ENCODE measurements around the gene NFIX.

The NFIX gene

DNA sequence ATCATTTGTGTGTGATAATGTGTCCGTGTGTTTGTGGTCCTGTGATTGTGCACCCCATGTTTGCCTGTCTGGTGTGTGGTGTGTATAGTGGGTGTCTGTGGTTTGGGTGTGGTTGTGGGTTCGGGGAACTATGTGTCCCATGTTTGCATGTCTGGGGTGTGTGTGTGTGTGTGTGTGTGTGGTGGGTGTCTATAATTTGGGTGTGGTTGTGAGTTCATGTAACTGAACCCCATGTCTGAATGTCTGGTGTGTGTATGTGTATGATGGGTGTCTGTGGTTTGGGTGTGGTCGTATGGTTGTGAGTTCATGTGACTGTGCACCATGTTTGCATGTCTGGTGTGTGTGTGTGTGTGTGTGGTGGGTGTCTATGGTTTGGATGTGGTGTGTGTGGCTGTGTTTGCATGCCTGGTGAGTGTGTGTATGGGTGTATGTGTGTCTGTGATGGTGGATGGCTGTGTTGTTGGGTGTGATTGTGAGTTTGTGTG lies 11.1 kb upstream of the NFIX start:
- TF ChIP-seq, protein P1, sequence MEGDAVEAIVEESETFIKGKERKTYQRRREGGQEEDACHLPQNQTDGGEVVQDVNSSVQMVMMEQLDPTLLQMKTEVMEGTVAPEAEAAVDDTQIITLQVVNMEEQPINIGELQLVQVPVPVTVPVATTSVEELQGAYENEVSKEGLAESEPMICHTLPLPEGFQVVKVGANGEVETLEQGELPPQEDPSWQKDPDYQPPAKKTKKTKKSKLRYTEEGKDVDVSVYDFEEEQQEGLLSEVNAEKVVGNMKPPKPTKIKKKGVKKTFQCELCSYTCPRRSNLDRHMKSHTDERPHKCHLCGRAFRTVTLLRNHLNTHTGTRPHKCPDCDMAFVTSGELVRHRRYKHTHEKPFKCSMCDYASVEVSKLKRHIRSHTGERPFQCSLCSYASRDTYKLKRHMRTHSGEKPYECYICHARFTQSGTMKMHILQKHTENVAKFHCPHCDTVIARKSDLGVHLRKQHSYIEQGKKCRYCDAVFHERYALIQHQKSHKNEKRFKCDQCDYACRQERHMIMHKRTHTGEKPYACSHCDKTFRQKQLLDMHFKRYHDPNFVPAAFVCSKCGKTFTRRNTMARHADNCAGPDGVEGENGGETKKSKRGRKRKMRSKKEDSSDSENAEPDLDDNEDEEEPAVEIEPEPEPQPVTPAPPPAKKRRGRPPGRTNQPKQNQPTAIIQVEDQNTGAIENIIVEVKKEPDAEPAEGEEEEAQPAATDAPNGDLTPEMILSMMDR (IDR thresholded peaks at IDR 0.05; ENCODE audit: insufficient read depth, low read length, poor library complexity, severe bottlenecking), result no peak
- no peaks in the 10 kb centered on the region; the same call in 1 of the 2 replicates for H3K27me3 ChIP-seq (replicated peaks; ENCODE audit: control insufficient read depth, insufficient read depth, low read length)
- no peak for DNase-seq (ENCODE audit: extremely low read depth, insufficient read length)
- H3K4me3 ChIP-seq (replicated peaks; ENCODE audit: low read depth, low read length), result no peak overlapping the region
- H3K36me3 ChIP-seq (ENCODE audit: control insufficient read depth, insufficient read depth, low read length), result no peaks in the 10 kb centered on the region

DNA sequence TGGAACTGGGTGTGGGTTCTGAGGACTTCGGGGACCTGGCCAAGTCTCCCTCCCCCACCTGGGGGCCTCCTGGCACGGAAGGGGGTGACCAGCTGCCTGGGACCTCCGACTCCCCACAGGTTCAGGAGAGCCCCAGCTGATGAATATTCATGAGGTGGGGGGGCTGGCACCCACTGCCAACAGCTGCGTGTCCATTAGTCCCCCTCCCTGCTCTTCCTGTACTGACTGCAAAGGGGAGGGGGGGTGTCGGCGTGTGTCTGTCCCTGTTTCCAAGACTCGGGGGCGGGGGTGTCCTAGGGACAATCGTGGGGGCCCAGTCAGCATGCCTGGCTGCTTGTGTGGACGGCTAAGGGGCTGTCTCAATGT lies 10.6 kb upstream of the NFIX start:
- DNase-seq (ENCODE audit: extremely low read depth, insufficient read length), result no peak
- TF ChIP-seq, protein P1 (IDR thresholded peaks at IDR 0.05; ENCODE audit: insufficient read depth, low read length, poor library complexity, severe bottlenecking), result no peak
- no peak overlapping the region for H3K4me3 ChIP-seq (replicated peaks; ENCODE audit: low read depth, low read length)
- no peaks in the 10 kb centered on the region for H3K36me3 ChIP-seq (ENCODE audit: control insufficient read depth, insufficient read depth, low read length)
- no peaks in the 10 kb centered on the region; the same call in 1 of the 2 replicates for H3K27me3 ChIP-seq (replicated peaks; ENCODE audit: control insufficient read depth, insufficient read depth, low read length)

DNA sequence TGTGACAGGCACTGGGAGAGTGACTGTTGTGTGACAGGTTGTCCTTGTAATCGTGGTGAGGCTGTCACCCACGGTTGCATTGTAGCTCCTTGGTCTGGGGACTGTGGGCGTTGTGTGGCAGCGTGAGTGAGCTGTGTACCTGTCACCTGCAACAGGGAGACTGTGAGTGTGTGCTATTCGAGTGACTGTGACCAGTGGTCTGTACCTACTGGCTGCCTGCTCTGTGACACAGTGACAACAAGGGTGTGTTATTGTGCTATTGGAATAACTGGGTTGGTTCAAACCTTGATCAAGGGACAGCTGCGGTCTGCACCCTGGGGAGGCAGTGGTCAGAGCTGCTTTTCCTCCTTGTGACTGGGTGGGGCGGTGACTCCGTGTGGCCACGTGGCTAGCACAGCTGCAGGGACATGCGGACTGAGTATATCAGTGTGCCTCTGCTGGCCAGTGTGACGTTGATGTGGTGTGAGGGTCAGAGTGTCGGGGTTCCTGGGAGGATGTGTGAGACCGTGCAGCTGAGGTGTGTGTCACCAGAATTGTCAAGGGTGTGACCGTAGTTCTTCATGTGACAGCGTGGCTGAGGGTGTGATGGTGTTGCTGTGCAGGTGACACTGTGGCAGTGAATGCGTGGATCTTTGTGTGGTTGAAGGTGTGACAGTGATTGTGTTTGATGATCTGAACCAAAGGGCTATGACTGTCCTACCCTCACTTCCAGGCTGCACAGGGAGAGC lies 10.1 kb upstream of the NFIX start:
- TF ChIP-seq, protein P1 (IDR thresholded peaks at IDR 0.05; ENCODE audit: insufficient read depth, low read length, poor library complexity, severe bottlenecking), result no peak
- DNase-seq (ENCODE audit: extremely low read depth, insufficient read length), result no peak
- H3K36me3 ChIP-seq (ENCODE audit: control insufficient read depth, insufficient read depth, low read length), result no peaks in the 10 kb centered on the region
- no peaks in the 10 kb centered on the region; the same call in 1 of the 2 replicates for H3K27me3 ChIP-seq (replicated peaks; ENCODE audit: control insufficient read depth, insufficient read depth, low read length)
- H3K4me3 ChIP-seq (replicated peaks; ENCODE audit: low read depth, low read length), result no peak overlapping the region

DNA sequence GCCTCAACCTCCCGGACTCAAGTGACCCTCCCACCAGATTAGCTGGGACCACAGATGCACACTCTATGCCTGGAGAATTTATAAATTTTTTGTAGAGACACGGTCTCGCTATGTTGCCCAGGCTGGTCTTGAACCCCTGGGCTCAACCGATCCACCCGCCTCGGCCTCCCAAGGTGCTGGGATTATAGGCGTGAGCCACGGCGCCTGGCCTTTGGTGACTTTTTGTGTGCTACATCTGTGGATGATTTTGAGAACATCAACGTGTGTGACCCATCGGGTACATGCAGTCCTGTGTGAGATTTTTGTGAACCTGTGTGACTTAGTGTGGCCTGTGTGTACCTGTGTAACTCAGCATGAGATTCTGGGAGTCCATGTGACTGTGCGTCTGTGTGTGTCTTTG lies 8.5 kb upstream of the NFIX start:
- DNase-seq (ENCODE audit: extremely low read depth, insufficient read length), result no peak
- TF ChIP-seq, protein P1 (IDR thresholded peaks at IDR 0.05; ENCODE audit: insufficient read depth, low read length, poor library complexity, severe bottlenecking), result no peak
- H3K4me3 ChIP-seq (replicated peaks; ENCODE audit: low read depth, low read length), result no peak overlapping the region
- no peaks in the 10 kb centered on the region for H3K27me3 ChIP-seq (replicated peaks; ENCODE audit: control insufficient read depth, insufficient read depth, low read length)
- no peaks in the 10 kb centered on the region for H3K36me3 ChIP-seq (ENCODE audit: control insufficient read depth, insufficient read depth, low read length)

DNA sequence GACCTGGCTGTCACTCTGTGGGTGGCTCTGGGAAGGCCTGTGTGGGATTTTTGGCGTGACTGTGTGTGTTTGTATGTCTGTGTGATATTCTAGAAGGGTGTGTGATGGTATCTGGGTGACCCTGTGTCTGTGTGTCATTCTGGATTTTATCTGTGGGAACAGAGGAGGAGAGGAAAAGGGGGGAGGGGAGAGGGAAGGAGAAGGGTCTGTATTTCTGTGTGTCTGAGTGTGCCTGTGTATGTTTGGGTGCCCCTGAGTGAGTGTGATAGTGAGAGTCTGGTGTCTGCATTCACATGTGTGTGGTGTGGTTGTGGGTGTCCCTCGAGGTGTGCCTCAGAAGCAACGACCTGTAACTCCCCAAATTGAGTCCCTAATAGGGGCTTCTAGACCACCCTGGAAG lies 8.1 kb upstream of the NFIX start:
- TF ChIP-seq, protein P1 (IDR thresholded peaks at IDR 0.05; ENCODE audit: insufficient read depth, low read length, poor library complexity, severe bottlenecking), result no peak
- no peaks in the 10 kb centered on the region for H3K27me3 ChIP-seq (replicated peaks; ENCODE audit: control insufficient read depth, insufficient read depth, low read length)
- H3K36me3 ChIP-seq (ENCODE audit: control insufficient read depth, insufficient read depth, low read length), result no peaks in the 10 kb centered on the region
- no peak for DNase-seq (ENCODE audit: extremely low read depth, insufficient read length)
- H3K4me3 ChIP-seq (replicated peaks; ENCODE audit: low read depth, low read length), result no peak overlapping the region

All from GM06990 (cell line).